Transverse colon (tissue), 4 donors: ENCODE data around the gene PPP1R13B. TPM values are rescaled to one million over a fixed set of nuclear protein-coding genes. Genes with fewer than 3 reads are reported as not detected.

Experiments used
- DNase-seq: peaks from one replicate; pipeline ENCODE4 v3.0.0-alpha.2; 2019
- H3K27ac ChIP-seq, 4 donors: fragments of 200-600 bp; sonication (generic); 2 replicates each; pipeline ENCODE4 v1.5.1; 2016 to 2018; ENCODE audit warnings: inconsistent platforms in 4 of 4
- H3K27me3 ChIP-seq: fragments of 200-600 bp; sonication (generic); 2 replicates; pipeline ENCODE4 v1.5.1; 2017; ENCODE audit warnings: inconsistent platforms
- H3K36me3 ChIP-seq, 4 donors: fragments of 200-600 bp; sonication (generic); 2 replicates each; pipeline ENCODE4 v1.5.1; 2017 to 2019; ENCODE audit warnings: inconsistent platforms in 4 of 4
- H3K4me1 ChIP-seq, 4 donors: fragments of 200-600 bp; sonication (generic); 2 replicates each; pipeline ENCODE4 v1.5.1; 2017 to 2020; ENCODE audit warnings: inconsistent platforms in 4 of 4
- H3K4me3 ChIP-seq, 4 donors: fragments of 200-600 bp; sonication (generic); 1 replicate in 1 of 4; 2 replicates in 3 of 4; pipeline versions ENCODE4 v1.5.1 to v1.6.1; 2017 to 2019; ENCODE audit warnings: inconsistent platforms in 4 of 4
- H3K9me3 ChIP-seq, 2 donors: fragments of 200-600 bp; sonication (generic); 2 replicates each; pipeline ENCODE4 v1.5.1; 2017 to 2019; ENCODE audit warnings: inconsistent platforms in 2 of 2
- EP300 ChIP-seq: sonication (generic); formaldehyde crosslinking; IDR thresholded peaks from one replicate; pipeline ENCODE4 v1.6.1; 2017; ENCODE audit warnings: antibody characterized with exemption, low read depth
- POLR2A ChIP-seq: fragments of 450-650 bp; IDR thresholded peaks from one replicate; pipeline ENCODE4 v1.6.1; 2016; ENCODE audit warnings: antibody characterized with exemption, mild to moderate bottlenecking, moderate library complexity
- POLR2AphosphoS5 ChIP-seq, 3 donors: sonication (generic); formaldehyde crosslinking; IDR thresholded peaks; one replicate each; pipeline ENCODE4 v1.6.1; 2016; ENCODE audit warnings: antibody characterized with exemption in 3 of 3
- WGBS, 2 donors: methylation state at CpG; one replicate each; pipeline ENCODE4 v1.1.5; 2018; ENCODE audit warnings: low coverage in 1 of 2; 5-methylcytosine and 5-hydroxymethylcytosine counted together
- in situ Hi-C, 4 donors: fragments of 200-750 bp; cut with MboI; loops; one replicate each; pipeline versions ENCODE4 v1.15.0 to v1.15.1; 2017; ENCODE audit warnings: low sequenced_read_pairs in 3 of 4, low pct_ligation_motif_present in 1 of 4, low pct_unique_long_range_greater_than_20kb in 1 of 4
- intact Hi-C: fragments of 100-400 bp; cut with DNase I; formaldehyde crosslinking; loops from one replicate; pipeline ENCODE4 v1.15.1; 2023; ENCODE audit warnings: low total_unique reads
- total RNA-seq, 4 donors: library from RNA; depleted of rRNA; stranded (reverse); fragments of >200 nt; gene quantifications; one replicate each; pipeline ENCODE4 v1.1.0, GENCODE V29; 2016
- TF ChIP-seq, protein P1 (sequence below), 5 experiments: fragments of 200-600 bp in 3 of 5; fragments of 450-650 bp in 2 of 5; sonication (generic) in 3 of 5; IDR thresholded peaks; 1 replicate in 2 of 5; 2 replicates in 3 of 5; pipeline ENCODE4 v1.5.1; 2016 to 2017; ENCODE audit warnings: antibody characterized with exemption in 5 of 5, inconsistent platforms in 3 of 5, mild to moderate bottlenecking in 2 of 5, moderate library complexity in 1 of 5

Gene PPP1R13B
- total RNA-seq, 4 donors from 2014 or later = 31.0 to 109 (median 42.0) TPM

DNA sequence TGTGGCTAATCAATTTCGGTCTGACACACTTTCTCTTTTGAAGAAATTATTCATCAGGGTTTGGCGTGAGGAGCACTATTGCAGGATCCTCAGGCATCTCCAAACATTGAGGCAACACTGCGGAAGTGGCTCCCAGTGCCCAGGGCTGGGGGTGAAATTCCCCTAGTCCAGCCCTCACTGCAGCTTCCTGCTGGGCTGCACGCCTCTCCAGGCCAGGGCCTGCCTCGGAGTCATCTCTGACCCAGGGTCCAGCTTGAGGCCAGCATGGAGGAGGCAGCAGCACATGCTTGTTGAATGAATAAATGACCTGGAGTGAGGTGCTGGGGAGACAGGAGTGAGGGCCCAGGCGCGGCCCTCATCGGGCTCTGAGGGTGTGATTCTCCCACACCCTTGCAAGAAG is 44.9 kb upstream of the PPP1R13B start:
- intact Hi-C loops = no loop called here
- H3K36me3 ChIP-seq = no peaks in the 10 kb centered on the region
- DNase-seq = no peak
- H3K4me3 ChIP-seq = no peak overlapping the region
- no peak overlapping the region for H3K27ac ChIP-seq
- in situ Hi-C loops = no loop called here
- no peaks in the 10 kb centered on the region for H3K9me3 ChIP-seq
- H3K27me3 ChIP-seq = no peaks in the 10 kb centered on the region
- peaks cover 17 to 69% (median 49%) of the 10 kb centered on the region in 4 donors for H3K4me1 ChIP-seq
- 61 to 84% methylated on average over 3 to 8 of the region's 8 CpGs for WGBS, 2 donors
- TF ChIP-seq POLR2AphosphoS5 (IDR thresholded peaks at IDR 0.05) = no peak
- TF ChIP-seq POLR2A = no peak
- TF ChIP-seq, protein P1, sequence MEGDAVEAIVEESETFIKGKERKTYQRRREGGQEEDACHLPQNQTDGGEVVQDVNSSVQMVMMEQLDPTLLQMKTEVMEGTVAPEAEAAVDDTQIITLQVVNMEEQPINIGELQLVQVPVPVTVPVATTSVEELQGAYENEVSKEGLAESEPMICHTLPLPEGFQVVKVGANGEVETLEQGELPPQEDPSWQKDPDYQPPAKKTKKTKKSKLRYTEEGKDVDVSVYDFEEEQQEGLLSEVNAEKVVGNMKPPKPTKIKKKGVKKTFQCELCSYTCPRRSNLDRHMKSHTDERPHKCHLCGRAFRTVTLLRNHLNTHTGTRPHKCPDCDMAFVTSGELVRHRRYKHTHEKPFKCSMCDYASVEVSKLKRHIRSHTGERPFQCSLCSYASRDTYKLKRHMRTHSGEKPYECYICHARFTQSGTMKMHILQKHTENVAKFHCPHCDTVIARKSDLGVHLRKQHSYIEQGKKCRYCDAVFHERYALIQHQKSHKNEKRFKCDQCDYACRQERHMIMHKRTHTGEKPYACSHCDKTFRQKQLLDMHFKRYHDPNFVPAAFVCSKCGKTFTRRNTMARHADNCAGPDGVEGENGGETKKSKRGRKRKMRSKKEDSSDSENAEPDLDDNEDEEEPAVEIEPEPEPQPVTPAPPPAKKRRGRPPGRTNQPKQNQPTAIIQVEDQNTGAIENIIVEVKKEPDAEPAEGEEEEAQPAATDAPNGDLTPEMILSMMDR (IDR thresholded peaks at IDR 0.05) = no peak
- no peak for TF ChIP-seq EP300

GRCh38 chr14:103891667-103892215 is 44.4 kb upstream of the PPP1R13B start:
- WGBS, 2 donors = 92 to 100% methylated on average over 2 to 15 of the region's 15 CpGs
- Histone ChIP-seq H3K27me3 (no peaks in the 10 kb centered on the region), H3K36me3 (no peaks in the 10 kb centered on the region), H3K27ac (peak overlapping the region in 1 of 4 donors; percentile 91), H3K4me1 (peaks cover 15 to 69% (median 49%) of the 10 kb centered on the region in 4 donors), H3K9me3 (no peaks in the 10 kb centered on the region), H3K4me3 (no peak overlapping the region)
- in situ Hi-C loops (no loop called here), intact Hi-C loops (no loop called here)
- no peak for DNase-seq
- TF ChIP-seq, protein P1 (IDR thresholded peaks at IDR 0.05) = no peak
- TF ChIP-seq POLR2A = no peak

- DNase-seq = no peak
- no peaks in the 10 kb centered on the region for H3K36me3 ChIP-seq
- no peak overlapping the region for H3K4me3 ChIP-seq
- no peaks in the 10 kb centered on the region for H3K9me3 ChIP-seq
- in situ Hi-C loops (no loop called here), intact Hi-C loops (no loop called here)
- 62 to 74% methylated on average over 5 to 17 of the region's 18 CpGs for WGBS, 2 donors
- H3K27me3 ChIP-seq = no peaks in the 10 kb centered on the region
- TF ChIP-seq EP300 = no peak
- TF ChIP-seq POLR2AphosphoS5 (IDR thresholded peaks at IDR 0.05) = no peak
- no peak for TF ChIP-seq POLR2A
- TF ChIP-seq, protein P1 (IDR thresholded peaks at IDR 0.05) = no peak
- H3K4me1 ChIP-seq = peaks cover 8 to 63% (median 44%) of the 10 kb centered on the region in 4 donors
- H3K27ac ChIP-seq = peak overlapping the region in 3 of 4 donors; percentile 26 to 91 (median 91)
Observed at GRCh38 chr14:103890821-103891666, 43.7 kb upstream of the PPP1R13B start.

DNA sequence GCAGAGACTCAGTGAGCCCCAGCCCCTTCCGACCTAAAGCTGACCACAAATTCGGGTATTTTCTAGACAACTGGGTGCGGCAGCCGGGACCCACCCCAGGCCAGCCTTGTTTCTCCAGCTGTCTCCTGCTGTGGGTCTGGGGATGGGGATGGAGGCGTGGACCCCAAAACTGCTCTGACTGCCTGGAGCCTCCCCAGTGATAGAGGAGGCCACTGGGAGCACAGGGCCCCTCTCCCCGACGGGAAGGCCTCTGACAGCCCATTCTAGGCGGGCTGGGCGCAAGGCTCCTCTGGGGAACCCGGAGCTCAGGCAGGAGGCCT is 42.6 kb upstream of the PPP1R13B start:
- TF ChIP-seq, protein P1 (IDR thresholded peaks at IDR 0.05) = no peak
- no peak for TF ChIP-seq POLR2AphosphoS5 (IDR thresholded peaks at IDR 0.05)
- TF ChIP-seq EP300 = no peak
- no peak for TF ChIP-seq POLR2A
- peaks cover 6 to 57% (median 40%) of the 10 kb centered on the region in 4 donors for H3K4me1 ChIP-seq
- whole genome bisulfite sequencing, 2 donors = 79% methylated on average over 8 of the region's 10 CpGs; no CpG with 5 or more reads in 1 of the 2 donors

More for the DNA sequence above, 42.6 kb upstream of the PPP1R13B start:
- Histone ChIP-seq H3K27me3 (no peaks in the 10 kb centered on the region), H3K4me3 (no peak overlapping the region), H3K36me3 (no peaks in the 10 kb centered on the region), H3K9me3 (no peaks in the 10 kb centered on the region), H3K27ac (peak overlapping the region; percentile 75 to 91 (median 87))
- no peak for DNase-seq
- intact Hi-C loops (no loop called here), in situ Hi-C loops (no loop called here)
